Measurements from ENCODE around the gene PCK2.
"Not testable (repeated sequence)": the region's sequence is repeated elsewhere in the genome, so short reads cannot be mapped to it uniquely, and the experiment has no call there.

The PCK2 gene

DNA sequence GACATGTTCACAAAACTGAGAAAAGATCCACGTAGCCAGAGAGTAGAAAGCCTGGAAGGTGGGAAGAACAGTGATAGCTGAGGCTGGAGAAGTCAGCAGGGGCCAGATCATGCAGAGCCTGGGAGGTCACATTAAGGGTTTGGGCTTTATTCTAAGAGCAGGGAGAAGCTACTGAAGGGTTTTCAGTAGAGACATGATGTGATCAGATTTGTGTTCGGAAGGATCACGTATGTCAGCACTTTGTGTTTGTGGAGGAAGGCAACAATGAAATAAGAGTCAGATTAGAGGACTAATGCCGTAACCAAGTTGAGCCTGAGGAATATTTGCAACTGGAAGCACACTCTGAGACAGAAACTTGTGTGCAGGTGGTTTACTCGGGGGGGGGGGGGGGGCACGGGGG, 4.2 kb upstream of the PCK2 start:
- DNase-seq = no peak
- in situ Hi-C loops (cut with MboI; ENCODE audit: low pct_unique_long_range_greater_than_20kb, low sequenced_read_pairs) = no loop called here

DNA sequence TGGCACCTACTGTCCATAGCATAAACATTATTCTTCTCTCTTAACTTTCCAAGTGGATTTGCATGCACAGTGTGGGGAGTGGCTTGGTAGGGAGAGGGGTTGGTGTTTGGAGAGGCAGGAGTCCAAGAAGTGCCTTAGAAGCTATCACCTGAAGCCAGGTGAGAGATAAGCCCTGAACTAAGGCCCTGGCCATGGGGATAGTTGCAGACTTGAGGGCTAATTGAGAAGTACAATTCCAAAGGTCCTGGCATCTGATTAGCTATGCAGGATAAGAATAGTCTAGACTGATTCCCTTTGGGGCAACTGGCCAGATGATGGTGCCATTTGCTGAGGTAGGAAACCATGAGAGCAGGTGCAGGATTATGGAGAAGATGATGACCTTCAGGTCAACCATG, 2.0 kb upstream of the PCK2 start:
- in situ Hi-C loops (cut with MboI; ENCODE audit: low pct_unique_long_range_greater_than_20kb, low sequenced_read_pairs) = no loop called here
- no peak for DNase-seq

DNA sequence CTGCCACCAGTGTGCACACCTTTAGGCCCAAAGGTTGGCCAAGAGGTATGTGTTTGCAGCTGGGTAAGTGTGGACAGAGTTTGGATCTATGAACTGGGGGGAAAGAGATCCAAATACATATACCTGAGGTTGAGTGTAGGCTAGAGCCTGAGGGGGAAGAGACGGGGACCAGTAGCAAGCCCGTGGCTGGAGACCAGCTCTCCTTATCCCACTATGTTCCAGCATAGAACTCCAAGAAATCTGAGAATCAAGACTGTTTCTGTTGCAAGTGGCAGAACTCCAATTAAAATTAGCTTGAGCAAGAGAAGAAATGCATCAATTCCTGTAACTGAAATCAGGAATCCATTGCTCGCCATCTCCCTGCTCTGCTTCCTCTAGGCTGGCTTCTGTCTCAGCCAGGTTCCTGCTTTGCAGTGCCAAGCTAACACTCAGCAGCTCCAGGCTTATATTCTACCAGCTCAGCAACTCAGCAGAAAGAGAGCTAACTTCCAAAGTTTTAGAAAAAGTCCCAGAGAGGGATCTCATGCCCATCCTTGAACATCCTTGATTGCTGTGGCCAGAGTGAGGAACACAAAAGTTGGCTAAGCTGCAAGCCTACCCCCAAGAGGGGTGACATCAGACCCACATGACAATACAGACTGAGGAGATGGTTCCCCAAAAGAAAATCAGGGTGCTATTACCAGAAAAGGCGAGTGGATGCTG, 1.5 kb upstream of the PCK2 start:
- DNase-seq = no peak
- in situ Hi-C loops (cut with MboI; ENCODE audit: low pct_unique_long_range_greater_than_20kb, low sequenced_read_pairs) = no loop called here

DNA sequence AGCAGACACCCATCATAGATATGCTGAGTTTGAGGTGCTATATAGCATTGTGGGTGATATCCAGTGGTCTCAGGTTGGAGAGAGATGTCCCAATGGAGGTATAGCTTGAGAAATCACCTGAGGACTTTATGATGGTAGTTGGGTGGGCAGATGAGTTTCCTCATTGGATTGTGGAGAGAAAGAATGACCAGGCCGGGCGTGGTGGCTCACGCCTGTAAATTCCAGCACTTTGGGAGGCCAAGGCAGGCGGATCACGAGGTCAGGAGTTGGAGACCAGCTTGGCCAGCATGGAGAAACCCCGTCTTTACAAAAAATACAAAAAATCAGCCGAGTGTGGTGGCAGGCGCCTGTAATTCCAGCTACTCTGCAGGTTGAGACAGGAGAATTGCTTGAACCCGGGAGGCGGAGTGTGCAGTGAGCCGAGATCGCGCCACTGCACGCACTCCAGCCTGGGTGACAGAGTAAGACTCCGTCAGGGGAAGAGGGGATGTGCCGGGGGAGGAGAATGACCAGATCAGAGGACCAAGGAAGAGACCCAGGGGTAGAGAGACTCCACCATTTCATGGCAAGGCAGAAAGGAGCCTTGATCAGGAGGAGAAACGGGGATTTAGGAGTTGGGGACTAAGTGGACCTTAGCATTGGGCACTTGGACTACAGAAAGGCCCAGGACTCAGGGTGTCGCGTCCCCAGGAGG, 757 bp upstream of the PCK2 start:
- no peak for DNase-seq
- in situ Hi-C loops (cut with MboI; ENCODE audit: low pct_unique_long_range_greater_than_20kb, low sequenced_read_pairs) = no loop called here

DNA sequence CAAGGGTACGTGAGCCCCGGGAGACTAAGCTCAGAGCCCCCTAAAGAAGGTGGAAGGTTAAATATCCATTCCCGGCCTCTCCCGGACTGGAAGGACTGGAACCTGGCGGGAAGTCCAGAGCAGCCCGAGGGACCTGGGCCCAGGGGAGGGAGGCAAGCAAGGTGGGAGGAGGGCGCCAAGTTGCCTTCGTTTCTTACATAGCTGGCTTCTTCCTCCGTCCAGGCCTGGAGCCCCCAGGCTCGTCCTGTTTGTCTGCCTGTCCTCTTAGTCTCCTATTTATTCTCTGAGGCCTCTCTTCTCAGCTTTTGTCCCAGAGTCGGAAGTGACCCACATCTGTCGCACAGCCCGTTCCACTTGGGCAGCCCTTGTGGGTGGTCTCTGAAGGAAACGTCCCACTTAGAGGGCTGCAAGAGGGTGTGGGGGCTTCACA, 745 bp downstream of the PCK2 start:
- DNase-seq = no peak
- in situ Hi-C loops (cut with MboI; ENCODE audit: low pct_unique_long_range_greater_than_20kb, low sequenced_read_pairs) = no loop called here

DNA sequence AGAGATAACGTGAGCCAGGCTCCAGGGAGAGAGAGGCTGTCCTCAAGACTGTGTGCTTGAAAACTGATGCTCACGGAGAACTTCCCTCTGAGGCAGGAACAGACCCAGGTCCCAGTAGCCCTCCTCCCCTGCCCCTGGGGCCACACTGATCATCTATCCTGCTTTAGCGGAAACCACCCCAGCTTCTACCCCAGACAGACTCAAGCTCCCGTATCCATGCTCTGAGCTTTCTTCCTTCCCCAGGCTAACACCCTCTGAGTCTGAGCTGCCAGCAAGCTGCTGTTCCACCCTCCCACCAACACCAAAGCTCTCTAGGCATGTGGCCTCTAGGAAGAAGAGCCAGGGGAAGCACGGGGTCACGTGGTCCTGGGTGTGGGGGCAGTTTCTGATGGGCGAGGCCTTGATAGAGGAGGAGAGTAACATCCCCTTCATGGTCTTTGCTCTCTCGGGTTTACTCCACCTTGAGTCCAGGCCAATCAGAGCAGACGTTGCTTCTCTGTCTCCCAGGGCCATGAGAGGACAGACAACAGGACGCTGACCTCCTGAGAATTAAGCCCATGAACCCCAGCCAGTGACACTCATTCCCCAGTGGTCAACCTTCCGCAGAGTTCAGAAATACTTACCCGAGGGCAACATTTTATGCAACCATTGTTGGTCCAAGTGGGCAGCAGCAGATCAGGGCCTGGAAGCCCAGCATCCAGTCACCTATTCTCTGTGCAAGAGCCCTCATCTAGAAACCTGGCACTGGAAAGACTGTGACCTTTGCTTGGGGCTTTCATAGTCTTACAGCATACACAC, 1.4 kb downstream of the PCK2 start:
- peak; percentile 89 for DNase-seq
- in situ Hi-C loops (cut with MboI; ENCODE audit: low pct_unique_long_range_greater_than_20kb, low sequenced_read_pairs) = no loop called here

DNA sequence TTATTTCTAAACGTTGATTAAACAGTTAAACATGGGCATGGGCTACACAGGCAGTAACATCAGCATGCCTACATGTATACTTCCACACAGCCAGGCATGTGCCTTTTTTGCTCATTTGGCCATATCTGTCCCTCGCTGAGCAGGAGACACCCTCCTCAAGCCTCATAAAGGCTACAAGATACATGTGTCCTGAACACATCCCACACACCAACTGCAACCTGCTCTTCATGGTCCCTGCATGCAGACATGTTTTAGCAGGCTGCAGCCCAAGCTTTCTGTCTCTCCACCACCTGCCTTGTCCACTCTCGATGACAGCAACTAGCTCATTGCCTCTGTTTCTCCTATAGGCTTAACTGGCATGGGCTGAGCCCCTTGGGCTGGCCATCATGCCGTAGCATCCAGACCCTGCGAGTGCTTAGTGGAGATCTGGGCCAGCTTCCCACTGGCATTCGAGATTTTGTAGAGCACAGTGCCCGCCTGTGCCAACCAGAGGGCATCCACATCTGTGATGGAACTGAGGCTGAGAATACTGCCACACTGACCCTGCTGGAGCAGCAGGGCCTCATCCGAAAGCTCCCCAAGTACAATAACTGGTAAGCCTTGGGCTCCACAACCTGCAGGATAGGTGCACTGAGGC, 2.6 kb downstream of the PCK2 start:
- DNase-seq = no peak
- in situ Hi-C loops (cut with MboI; ENCODE audit: low pct_unique_long_range_greater_than_20kb, low sequenced_read_pairs) = no loop called here

DNA sequence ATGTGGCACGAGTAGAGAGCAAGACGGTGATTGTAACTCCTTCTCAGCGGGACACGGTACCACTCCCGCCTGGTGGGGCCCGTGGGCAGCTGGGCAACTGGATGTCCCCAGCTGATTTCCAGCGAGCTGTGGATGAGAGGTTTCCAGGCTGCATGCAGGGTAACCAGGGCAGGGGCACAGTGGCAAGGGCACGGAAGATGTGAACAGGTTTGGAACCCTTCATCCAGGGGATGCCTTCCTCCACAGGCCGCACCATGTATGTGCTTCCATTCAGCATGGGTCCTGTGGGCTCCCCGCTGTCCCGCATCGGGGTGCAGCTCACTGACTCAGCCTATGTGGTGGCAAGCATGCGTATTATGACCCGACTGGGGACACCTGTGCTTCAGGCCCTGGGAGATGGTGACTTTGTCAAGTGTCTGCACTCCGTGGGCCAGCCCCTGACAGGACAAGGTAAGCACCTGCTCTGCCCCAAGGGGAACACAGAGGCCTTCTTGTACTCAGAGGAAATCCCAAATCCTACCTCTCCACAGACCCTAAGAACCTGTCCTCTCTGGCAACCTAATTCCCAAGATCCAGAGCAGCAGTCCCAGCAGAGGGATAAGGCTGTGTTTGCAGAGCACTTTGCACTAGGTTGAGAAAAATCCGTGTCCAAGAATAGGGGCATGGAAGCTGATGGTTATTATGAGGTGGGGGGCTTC, 4.3 kb downstream of the PCK2 start:
- in situ Hi-C loops (cut with MboI; ENCODE audit: low pct_unique_long_range_greater_than_20kb, low sequenced_read_pairs) = no loop called here
- DNase-seq = no peak

DNA sequence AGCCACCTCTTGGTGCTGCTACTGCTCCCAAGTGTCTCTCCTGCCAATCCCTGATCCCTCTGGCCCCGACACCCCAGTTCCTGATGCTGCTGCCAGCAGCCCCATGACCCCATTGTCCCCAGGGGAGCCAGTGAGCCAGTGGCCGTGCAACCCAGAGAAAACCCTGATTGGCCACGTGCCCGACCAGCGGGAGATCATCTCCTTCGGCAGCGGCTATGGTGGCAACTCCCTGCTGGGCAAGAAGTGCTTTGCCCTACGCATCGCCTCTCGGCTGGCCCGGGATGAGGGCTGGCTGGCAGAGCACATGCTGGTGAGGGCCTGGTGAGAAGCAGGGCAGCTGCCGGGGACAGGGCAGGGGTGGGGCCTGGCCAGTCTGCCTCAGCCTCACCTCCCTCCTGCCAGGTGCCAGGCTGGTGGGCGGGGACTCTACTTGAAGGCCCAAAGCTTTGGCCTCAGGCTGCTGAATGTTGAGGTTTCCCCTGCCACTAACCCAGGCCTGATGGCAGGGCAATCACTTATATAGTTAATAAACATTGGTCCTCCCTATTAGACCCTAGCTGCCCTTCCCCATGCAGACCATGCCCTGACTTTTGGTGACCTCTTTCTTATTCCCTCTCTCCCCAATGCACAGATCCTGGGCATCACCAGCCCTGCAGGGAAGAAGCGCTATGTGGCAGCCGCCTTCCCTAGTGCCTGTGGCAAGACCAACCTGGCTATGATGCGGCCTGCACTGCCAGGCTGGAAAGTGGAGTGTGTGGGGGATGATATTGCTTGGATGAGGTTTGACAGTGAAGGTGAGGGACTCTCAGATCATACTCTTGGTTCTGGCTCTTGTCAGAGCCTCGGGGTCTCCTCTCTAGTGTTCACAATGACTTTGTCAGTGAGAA, 5.1 kb downstream of the PCK2 start:
- DNase-seq = no peak
- in situ Hi-C loops (cut with MboI; ENCODE audit: low pct_unique_long_range_greater_than_20kb, low sequenced_read_pairs) = no loop called here

DNA sequence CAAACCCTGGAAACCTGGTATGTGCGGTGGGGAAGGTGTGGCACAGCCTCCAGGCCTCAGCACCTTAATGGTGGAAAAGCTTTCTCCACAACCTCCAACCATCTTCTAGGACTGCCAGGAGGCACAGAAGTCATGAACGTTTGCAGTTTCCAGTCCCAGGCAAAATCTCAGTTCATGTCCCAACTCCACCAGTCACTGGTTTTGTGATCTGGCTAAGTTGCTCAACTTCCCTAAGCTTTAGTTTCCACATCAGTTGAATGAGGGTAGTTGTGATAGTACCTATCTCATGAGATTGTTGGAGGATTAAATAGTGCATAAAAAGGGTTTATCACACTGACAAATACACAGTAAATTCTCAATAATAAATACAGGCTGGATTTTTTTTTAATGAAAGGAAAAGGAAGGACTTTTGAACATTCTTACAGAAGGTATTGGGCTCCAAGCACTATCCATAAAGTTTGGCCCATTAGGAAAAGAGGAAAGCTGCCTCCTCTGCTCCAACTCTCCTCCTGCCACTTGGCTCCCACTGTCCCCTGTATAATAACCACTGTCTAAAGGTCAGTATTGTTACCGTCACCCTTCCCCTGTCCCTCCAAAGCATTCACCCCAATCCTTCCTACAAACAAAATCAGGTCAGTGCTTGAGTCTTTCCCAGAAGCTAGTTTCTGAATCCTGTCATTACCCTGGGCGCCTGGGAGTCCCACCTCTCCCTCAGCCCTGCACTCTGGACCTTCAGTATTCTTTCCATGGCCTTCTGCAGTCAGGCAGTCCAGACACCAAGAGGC, 6.3 kb downstream of the PCK2 start:
- DNase-seq = no peak
- in situ Hi-C loops (cut with MboI; ENCODE audit: low pct_unique_long_range_greater_than_20kb, low sequenced_read_pairs) = no loop called here

DNA sequence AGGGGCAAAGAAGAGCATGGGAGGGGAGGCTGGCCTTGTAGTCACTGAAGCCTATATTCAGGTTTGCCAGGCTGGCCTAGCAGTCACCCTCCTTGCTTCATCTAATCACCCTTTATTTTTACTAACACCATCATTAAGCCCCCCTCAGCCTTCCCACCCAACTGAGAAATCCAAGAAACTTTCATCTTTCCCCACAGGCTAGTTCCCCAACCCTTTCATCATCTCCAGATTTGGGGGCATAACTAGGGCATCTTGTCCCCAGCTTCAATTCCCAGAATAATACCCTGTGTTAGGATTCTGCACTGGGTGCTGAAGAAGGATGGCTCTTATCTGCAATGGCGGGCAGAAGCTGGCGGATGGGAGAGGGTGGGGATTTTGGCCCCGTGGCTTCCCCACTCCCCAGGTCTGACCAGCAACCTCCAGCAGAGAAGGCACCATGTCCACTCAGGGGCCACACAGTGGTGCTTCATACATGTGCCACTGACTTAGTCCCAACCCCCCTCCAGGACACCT, 6.9 kb downstream of the PCK2 start:
- in situ Hi-C loops (cut with MboI; ENCODE audit: low pct_unique_long_range_greater_than_20kb, low sequenced_read_pairs) = no loop called here

DNA sequence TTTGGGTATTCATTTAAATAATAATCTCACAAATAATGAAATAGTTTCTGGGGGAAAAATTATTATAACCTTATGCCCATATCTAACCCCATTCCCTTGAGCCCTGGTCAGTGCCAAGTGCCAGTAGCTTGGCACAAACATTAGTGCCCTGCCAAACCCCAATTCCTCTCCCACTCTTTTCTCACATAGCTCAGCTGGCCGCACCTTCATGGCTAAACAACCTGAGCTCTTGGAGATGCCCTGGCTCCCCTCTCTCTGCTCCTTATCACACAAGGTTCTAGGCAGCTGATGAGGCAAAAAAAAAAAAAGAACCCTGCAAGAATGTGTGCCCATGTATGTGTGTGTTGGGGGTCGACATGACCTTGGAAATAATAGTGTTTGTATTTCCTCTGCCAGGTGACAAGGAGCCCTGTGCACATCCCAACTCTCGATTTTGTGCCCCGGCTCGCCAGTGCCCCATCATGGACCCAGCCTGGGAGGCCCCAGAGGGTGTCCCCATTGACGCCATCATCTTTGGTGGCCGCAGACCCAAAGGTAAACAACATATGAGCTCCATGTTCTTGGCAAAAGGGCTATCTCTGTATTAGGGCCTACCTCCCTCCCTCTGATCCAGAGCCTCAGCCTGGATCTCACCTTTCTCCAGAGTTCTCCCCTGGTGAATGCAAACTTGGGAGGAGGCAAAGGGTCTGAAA, 8.4 kb downstream of the PCK2 start:
- no peak for DNase-seq
- in situ Hi-C loops (cut with MboI; ENCODE audit: low pct_unique_long_range_greater_than_20kb, low sequenced_read_pairs) = no loop called here

More for the DNA sequence above, 6.9 kb downstream of the PCK2 start:
- DNase-seq = no peak

DNA sequence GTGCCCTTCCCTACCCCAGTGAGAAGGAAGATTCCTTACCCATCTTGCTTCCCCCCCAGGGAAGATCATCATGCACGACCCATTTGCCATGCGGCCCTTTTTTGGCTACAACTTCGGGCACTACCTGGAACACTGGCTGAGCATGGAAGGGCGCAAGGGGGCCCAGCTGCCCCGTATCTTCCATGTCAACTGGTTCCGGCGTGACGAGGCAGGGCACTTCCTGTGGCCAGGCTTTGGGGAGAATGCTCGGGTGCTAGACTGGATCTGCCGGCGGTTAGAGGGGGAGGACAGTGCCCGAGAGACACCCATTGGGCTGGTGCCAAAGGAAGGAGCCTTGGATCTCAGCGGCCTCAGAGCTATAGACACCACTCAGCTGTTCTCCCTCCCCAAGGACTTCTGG, 9.3 kb downstream of the PCK2 start:
- in situ Hi-C loops (cut with MboI; ENCODE audit: low pct_unique_long_range_greater_than_20kb, low sequenced_read_pairs) = no loop called here
- DNase-seq = no peak

DNA sequence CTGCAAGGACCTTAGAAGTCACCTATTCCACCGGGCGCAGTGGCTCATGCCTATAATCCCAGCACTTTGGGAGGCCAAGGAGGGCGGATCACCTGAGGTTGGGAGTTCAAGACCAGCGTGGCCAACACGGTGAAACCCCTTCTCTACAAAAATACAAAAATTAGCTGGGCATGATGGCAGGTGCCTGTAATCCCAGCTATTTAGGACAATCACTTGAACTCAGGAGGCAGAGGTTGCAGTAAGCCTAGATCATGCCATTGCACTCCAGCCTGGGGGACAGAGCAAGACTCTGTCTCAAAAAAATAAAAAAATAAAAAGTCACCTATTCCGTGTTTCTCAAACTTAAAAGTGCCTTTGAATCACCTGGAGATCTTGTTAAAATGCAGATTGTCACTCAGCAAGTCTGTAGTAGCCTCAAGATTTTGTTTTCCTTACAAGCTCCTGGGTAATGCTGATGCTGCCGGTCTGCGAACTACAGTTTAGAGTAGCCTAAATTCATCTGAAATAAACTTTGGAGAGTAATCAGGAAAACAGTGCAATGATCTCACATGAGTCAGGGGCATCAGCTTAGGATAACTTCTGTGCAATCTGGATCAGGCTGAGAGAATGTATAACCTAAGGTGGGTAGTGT, 11.6 kb downstream of the PCK2 start:
- in situ Hi-C loops (cut with MboI; ENCODE audit: low pct_unique_long_range_greater_than_20kb, low sequenced_read_pairs); DNase-seq: not testable (repeated sequence)

DNA sequence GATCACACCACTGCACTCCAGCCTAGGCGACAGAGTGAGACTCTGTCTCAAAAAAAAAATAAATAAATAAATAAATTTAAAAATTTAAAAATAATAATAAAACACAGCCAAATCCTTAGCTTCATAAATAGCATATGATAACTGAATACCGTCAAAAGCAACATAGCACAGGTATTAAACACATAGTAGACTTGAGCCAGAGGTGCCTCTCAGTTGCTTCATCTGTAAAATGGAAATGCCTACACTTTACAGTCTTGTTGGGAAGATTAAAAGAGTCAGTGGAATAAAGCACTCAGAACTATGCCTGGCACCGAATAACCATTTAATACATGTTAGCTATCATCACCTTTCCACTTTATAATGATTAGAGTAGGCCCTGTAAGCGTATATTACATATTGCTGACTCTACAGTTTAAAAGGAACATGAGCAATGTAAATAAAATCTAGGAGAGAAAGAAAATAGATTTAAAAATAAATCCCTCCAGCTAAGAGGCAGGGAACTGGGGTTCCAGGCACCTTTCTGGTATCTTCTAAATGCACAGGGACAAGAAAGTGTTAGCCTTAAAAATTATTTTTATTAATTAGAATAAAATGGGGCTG, 12.7 kb downstream of the PCK2 start:
- no peak for DNase-seq
- in situ Hi-C loops (cut with MboI; ENCODE audit: low pct_unique_long_range_greater_than_20kb, low sequenced_read_pairs) = no loop called here

DNA sequence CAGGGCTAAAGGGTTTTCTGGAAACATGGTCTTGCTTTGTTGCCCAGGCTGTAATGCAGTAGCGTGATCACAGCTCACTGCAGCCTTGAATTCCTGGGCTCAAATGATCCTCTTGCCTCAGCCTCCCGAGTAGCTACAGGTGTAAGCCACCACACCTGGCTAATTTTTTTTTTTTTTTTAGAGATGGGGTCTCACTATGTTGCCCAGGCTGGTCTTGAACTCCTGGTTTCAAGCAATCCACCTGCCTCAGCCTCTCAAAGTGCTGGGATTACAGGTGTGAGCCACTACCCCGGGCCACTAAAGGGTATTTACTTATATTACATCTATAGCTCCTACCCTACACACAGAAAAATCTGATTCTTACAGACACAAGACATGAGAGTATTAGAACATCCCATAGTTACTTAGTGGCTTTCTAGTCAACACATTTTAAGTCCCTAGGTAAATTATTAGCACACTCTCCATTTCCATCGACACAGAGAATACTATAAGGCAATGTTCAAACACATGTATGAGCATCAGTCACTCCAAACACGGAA, 14.3 kb downstream of the PCK2 start:
- DNase-seq = no peak
- in situ Hi-C loops (cut with MboI; ENCODE audit: low pct_unique_long_range_greater_than_20kb, low sequenced_read_pairs) = no loop called here

Data from KBM-7 (cell line).